ENCODE measurements around the gene IQCE. TPM values are rescaled to one million over a fixed set of nuclear protein-coding genes. Genes with fewer than 3 reads are reported as not detected.

The IQCE gene
- total and polyA plus RNA-seq, 12 donors, result 4.2 to 13.8 (median 9.3) TPM

GRCh38 chr7:2522780-2523433 is 35.9 kb upstream of the IQCE start:
- no peaks in the 10 kb centered on the region for H3K9me3 ChIP-seq
- H3K4me3 ChIP-seq, result peak overlapping the region; percentile 15 to 82 (median 66)
- H3K36me3 ChIP-seq, result peaks cover 0 to 33% (median 4%) of the 10 kb centered on the region in 9 donors
- no peak for TF ChIP-seq CTCF (IDR thresholded peaks at IDR 0.05)
- H3K4me1 ChIP-seq, result peaks cover 27 to 93% (median 67%) of the 10 kb centered on the region in 9 donors
- no peak for DNase-seq
- H3K27me3 ChIP-seq, result peaks cover 0 to 33% (median 6%) of the 10 kb centered on the region in 7 donors
- WGBS, 2 donors, result 37 to 46% methylated on average over 19 of the region's 19 CpGs
- peak overlapping the region in 9 of 10 donors; percentile 43 to 91 (median 81) for H3K27ac ChIP-seq
- ATAC-seq, result no peak
- intact Hi-C loops (cut with DNase I), result loop anchor here in 4 of 10 donors (5.0 kb wide), 4 partner anchors 34 to 51 kb away; partner anchors contain the start of genes GRIFIN (in 2 of the 4), BRAT1 (in 1 of the 4) and IQCE (in 1 of the 4)

- H3K4me3 ChIP-seq, result peak overlapping the region in 9 of 10 donors; percentile 15 to 82 (median 67)
- H3K27me3 ChIP-seq, result peaks cover 0 to 33% (median 6%) of the 10 kb centered on the region in 7 donors
- intact Hi-C loops (cut with DNase I), result loop anchor here in 4 of 10 donors (5.0 kb wide), 4 partner anchors 34 to 51 kb away; partner anchors contain the start of genes GRIFIN (in 2 of the 4), BRAT1 (in 1 of the 4) and IQCE (in 1 of the 4)
- DNase-seq (no peak), ATAC-seq (peak in 2 of 8 donors; percentile 3 to 5)
- 23 to 29% methylated on average over 22 of the region's 22 CpGs for WGBS, 2 donors
- H3K9me3 ChIP-seq, result no peaks in the 10 kb centered on the region
- peaks cover 0 to 38% (median 4%) of the 10 kb centered on the region in 9 donors for H3K36me3 ChIP-seq
- H3K27ac ChIP-seq, result peak overlapping the region in 9 of 10 donors; percentile 43 to 91 (median 81)
- TF ChIP-seq CTCF (IDR thresholded peaks at IDR 0.05), result no peak
- peaks cover 27 to 93% (median 61%) of the 10 kb centered on the region in 9 donors for H3K4me1 ChIP-seq
These were observed 35.3 kb upstream of the IQCE start for GRCh38 chr7:2523461-2523936.

GRCh38 chr7:2523941-2524807 is 34.6 kb upstream of the IQCE start:
- no peak for TF ChIP-seq CTCF (IDR thresholded peaks at IDR 0.05)
- intact Hi-C loops (cut with DNase I), result loop anchor here in 4 of 10 donors (5.0 kb wide), 4 partner anchors 33 to 52 kb away; partner anchors contain the start of genes GRIFIN (in 2 of the 4), BRAT1 (in 1 of the 4) and IQCE (in 1 of the 4)
- H3K36me3 ChIP-seq, result peaks cover 0 to 45% (median 4%) of the 10 kb centered on the region in 9 donors
- ATAC-seq, result peak; percentile 18 to 67 (median 57)
- peak overlapping the region in 9 of 10 donors; percentile 43 to 91 (median 81) for H3K27ac ChIP-seq
- peak; percentile 87 to 90 for DNase-seq
- peaks cover 21 to 93% (median 59%) of the 10 kb centered on the region in 9 donors for H3K4me1 ChIP-seq
- 37 to 44% methylated on average over 51 of the region's 51 CpGs for WGBS, 2 donors
- peak overlapping the region in 9 of 10 donors; percentile 15 to 82 (median 67) for H3K4me3 ChIP-seq
- no peaks in the 10 kb centered on the region for H3K9me3 ChIP-seq
- H3K27me3 ChIP-seq, result peaks cover 0 to 33% (median 6%) of the 10 kb centered on the region in 7 donors
